ENCODE measurements around the gene RRAGD. TPM values are rescaled to one million over a fixed set of nuclear protein-coding genes. Genes with fewer than 3 reads are reported as not detected.

Gene RRAGD
- total RNA-seq, 1 experiment from 2014 or later = not detected

DNA sequence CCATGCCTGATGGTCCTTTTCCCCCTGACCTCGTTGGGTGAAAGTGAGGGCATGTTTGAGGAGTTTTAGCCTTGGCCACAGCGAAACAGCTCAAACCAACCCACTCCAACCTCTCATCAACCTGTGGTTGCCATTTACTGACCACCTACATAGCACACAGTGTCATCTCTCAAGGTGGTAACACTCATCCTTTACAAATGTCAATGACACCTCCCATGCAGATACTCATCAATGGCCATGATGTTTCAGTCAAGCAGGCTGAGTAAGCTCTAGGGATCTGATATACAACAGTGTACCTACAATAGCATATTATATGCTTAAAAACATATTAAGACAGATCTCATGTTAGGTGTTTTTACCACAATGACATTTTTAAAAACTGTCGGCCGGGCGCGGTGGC, 9.3 kb downstream of the RRAGD start:
- Histone ChIP-seq H3K27me3 (ENCODE audit: insufficient read depth, low read depth) (no peaks in the 10 kb centered on the region), H3K36me3 (ENCODE audit: low read depth) (no peaks in the 10 kb centered on the region), H3K79me2 (ENCODE audit: low read depth) (no peaks in the 10 kb centered on the region), H2AFZ (no peak overlapping the region), H3K27ac (no peak overlapping the region), H3K4me1 (replicated peaks; ENCODE audit: insufficient read depth) (no peaks in the 10 kb centered on the region), H3K9me2 (ENCODE audit: insufficient read depth) (no peaks in the 10 kb centered on the region), H4K20me1 (ENCODE audit: insufficient read depth) (no peaks in the 10 kb centered on the region), H3K4me2 (no peak overlapping the region), H3K4me3 (no peak overlapping the region), H3K9me3 (ENCODE audit: insufficient read depth, low read depth) (no peaks in the 10 kb centered on the region), H3F3A (ENCODE audit: insufficient read depth, low read depth) (no peaks in the 10 kb centered on the region)
- DNase-seq = no peak
- TF ChIP-seq, protein P1, sequence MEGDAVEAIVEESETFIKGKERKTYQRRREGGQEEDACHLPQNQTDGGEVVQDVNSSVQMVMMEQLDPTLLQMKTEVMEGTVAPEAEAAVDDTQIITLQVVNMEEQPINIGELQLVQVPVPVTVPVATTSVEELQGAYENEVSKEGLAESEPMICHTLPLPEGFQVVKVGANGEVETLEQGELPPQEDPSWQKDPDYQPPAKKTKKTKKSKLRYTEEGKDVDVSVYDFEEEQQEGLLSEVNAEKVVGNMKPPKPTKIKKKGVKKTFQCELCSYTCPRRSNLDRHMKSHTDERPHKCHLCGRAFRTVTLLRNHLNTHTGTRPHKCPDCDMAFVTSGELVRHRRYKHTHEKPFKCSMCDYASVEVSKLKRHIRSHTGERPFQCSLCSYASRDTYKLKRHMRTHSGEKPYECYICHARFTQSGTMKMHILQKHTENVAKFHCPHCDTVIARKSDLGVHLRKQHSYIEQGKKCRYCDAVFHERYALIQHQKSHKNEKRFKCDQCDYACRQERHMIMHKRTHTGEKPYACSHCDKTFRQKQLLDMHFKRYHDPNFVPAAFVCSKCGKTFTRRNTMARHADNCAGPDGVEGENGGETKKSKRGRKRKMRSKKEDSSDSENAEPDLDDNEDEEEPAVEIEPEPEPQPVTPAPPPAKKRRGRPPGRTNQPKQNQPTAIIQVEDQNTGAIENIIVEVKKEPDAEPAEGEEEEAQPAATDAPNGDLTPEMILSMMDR (conservative IDR thresholded peaks at IDR 0.05) = no peak
- no peak for TF ChIP-seq EZH2 (IDR thresholded peaks at IDR 0.05; ENCODE audit: low read depth)
- CTCF ChIA-PET = no interaction called here
- POLR2A ChIA-PET (ENCODE audit: unreplicated experiment) = no interaction called here
- BruUV-seq (replicated peaks) = no TSS peak
- intact Hi-C loops (cut with micrococcal nuclease; ENCODE audit: unreplicated experiment) = no loop called here

DNA sequence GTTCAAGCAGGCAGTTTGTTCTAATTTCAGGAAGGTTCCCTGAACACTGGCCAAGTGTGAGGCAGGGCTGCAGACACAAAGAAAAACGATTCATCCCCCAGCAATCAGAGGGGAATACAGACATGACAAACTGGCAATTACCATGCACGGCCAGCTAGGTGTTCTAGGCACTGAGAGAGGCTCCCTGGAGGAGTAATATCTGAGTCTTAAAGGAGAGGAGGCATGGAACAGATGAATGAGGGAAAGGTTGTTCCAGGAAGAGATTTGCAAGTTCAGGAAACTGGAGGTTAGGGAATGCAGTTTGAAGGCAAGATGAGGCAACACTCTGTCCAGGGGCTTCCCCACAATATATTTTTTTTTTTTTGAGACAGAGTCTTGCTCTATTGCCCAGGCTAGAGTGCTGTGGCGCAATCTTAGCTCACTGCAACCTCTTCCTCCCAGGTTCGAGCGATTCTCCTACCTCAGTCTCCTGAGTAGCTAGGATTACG, 11.1 kb downstream of the RRAGD start:
- intact Hi-C loops (cut with micrococcal nuclease; ENCODE audit: unreplicated experiment) = no loop called here

DNA sequence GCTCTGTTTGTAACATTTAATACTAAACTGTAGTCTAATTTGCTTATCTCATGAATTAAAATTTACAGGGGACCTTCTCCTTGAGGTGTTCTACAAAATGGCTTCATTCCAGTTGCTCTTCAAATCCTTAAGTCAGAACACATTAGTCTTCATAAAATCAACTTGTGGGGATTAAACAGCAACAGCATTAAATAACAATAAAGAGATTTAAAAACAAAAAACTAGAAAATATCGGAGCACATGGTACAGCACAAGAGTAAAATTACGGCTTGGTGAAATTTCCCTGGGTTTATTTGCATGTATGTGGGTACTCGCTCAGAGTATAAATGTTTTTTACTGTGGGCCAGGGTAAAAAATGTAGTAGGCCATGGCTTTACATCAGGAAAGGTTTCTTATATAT, 12.0 kb downstream of the RRAGD start:
- Histone ChIP-seq H4K20me1 (ENCODE audit: insufficient read depth) (no peaks in the 10 kb centered on the region), H3K9me2 (ENCODE audit: insufficient read depth) (no peaks in the 10 kb centered on the region), H3K27ac (no peak overlapping the region), H3K9me3 (ENCODE audit: insufficient read depth, low read depth) (no peaks in the 10 kb centered on the region), H3K4me3 (no peak overlapping the region), H3K36me3 (ENCODE audit: low read depth) (no peaks in the 10 kb centered on the region), H2AFZ (no peak overlapping the region), H3K4me2 (no peak overlapping the region), H3K4me1 (replicated peaks; ENCODE audit: insufficient read depth) (no peaks in the 10 kb centered on the region), H3K79me2 (ENCODE audit: low read depth) (no peaks in the 10 kb centered on the region), H3K27me3 (ENCODE audit: insufficient read depth, low read depth) (no peaks in the 10 kb centered on the region), H3F3A (ENCODE audit: insufficient read depth, low read depth) (no peaks in the 10 kb centered on the region)
- ChIA-PET POLR2A (ENCODE audit: unreplicated experiment) (no interaction called here), CTCF (no interaction called here)
- intact Hi-C loops (cut with micrococcal nuclease; ENCODE audit: unreplicated experiment) = no loop called here
- BruUV-seq (replicated peaks) = no TSS peak
- TF ChIP-seq, protein P1 (conservative IDR thresholded peaks at IDR 0.05) = no peak
- no peak for TF ChIP-seq EZH2 (IDR thresholded peaks at IDR 0.05; ENCODE audit: low read depth)
- DNase-seq = no peak

More for the DNA sequence above, 11.1 kb downstream of the RRAGD start:
- Histone ChIP-seq H2AFZ (no peak overlapping the region), H3F3A (ENCODE audit: insufficient read depth, low read depth) (no peaks in the 10 kb centered on the region), H3K4me2 (no peak overlapping the region), H3K36me3 (ENCODE audit: low read depth) (no peaks in the 10 kb centered on the region), H3K27ac (no peak overlapping the region), H3K4me3 (no peak overlapping the region), H3K27me3 (ENCODE audit: insufficient read depth, low read depth) (no peaks in the 10 kb centered on the region), H3K9me2 (ENCODE audit: insufficient read depth) (no peaks in the 10 kb centered on the region), H3K9me3 (ENCODE audit: insufficient read depth, low read depth) (no peaks in the 10 kb centered on the region), H3K79me2 (ENCODE audit: low read depth) (no peaks in the 10 kb centered on the region), H4K20me1 (ENCODE audit: insufficient read depth) (no peaks in the 10 kb centered on the region), H3K4me1 (replicated peaks; ENCODE audit: insufficient read depth) (no peaks in the 10 kb centered on the region)
- ChIA-PET CTCF (interaction anchor here (0.7 kb wide), 1 partner anchor 1129 kb away, joined by 7 read pairs; no protein-coding TSS in a partner anchor), POLR2A (ENCODE audit: unreplicated experiment) (no interaction called here)
- DNase-seq = no peak
- TF ChIP-seq, protein P1 (conservative IDR thresholded peaks at IDR 0.05) = no peak
- TF ChIP-seq EZH2 (IDR thresholded peaks at IDR 0.05; ENCODE audit: low read depth) = no peak
- no TSS peak for BruUV-seq (replicated peaks)

Measured in PC-9 (cell line).